ENCODE data around the gene MRTFA. TPM values are rescaled to one million over a fixed set of nuclear protein-coding genes. Genes with fewer than 3 reads are reported as not detected.

The MRTFA gene
- total and polyA plus RNA-seq, 4 donors = 7.5 to 22.0 (median 9.6) TPM

DNA sequence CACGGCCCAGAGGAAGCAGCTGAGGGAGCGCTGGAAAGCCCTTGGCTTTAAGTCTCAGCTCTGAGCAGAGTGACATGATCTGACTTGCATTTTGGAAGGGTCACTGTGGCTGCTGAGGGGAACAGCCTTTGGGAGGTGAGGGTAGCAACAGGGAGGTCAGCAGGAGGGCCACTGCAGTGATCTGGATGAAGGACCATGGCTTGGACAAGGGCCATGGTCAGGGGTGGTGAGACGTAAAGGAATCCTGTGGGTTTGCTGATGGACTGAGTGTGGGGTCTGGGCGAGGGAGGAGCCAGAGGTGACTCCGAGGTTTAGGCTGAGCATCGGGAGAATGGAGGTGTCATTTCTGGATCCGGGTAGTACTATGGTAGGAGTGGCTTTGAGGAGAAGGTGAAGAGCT, 232.9 kb downstream of the MRTFA start:
- no peak overlapping the region for H3K27ac ChIP-seq (ENCODE audit: low read depth in 1 of 2, low read length in 2 of 2)
- WGBS = 94% methylated on average over 7 of the region's 7 CpGs
- H3K9ac ChIP-seq (ENCODE audit: low read depth in 1 of 2, low read length in 2 of 2) = no peak overlapping the region
- no peak overlapping the region for H3K4me3 ChIP-seq (ENCODE audit: low read depth in 1 of 3, low read length in 3 of 3)
- TF ChIP-seq NR2F2 (IDR thresholded peaks at IDR 0.05) (no peak), RAD21 (IDR thresholded peaks at IDR 0.05) (no peak), TAF1 (conservative IDR thresholded peaks at IDR 0.05) (no peak), GABPA (IDR thresholded peaks at IDR 0.05 in 1 of 2, conservative IDR thresholded peaks at IDR 0.05 in 1 of 2) (no peak), EGR1 (IDR thresholded peaks at IDR 0.05; ENCODE audit: low read depth in 2 of 2) (no peak), HNF4G (IDR thresholded peaks at IDR 0.05) (no peak), FOXA2 (IDR thresholded peaks at IDR 0.05) (no peak), JUND (IDR thresholded peaks at IDR 0.05) (no peak), FOXA1 (IDR thresholded peaks at IDR 0.05) (no peak), YY1 (IDR thresholded peaks at IDR 0.05) (no peak)
- TF ChIP-seq, protein P1, sequence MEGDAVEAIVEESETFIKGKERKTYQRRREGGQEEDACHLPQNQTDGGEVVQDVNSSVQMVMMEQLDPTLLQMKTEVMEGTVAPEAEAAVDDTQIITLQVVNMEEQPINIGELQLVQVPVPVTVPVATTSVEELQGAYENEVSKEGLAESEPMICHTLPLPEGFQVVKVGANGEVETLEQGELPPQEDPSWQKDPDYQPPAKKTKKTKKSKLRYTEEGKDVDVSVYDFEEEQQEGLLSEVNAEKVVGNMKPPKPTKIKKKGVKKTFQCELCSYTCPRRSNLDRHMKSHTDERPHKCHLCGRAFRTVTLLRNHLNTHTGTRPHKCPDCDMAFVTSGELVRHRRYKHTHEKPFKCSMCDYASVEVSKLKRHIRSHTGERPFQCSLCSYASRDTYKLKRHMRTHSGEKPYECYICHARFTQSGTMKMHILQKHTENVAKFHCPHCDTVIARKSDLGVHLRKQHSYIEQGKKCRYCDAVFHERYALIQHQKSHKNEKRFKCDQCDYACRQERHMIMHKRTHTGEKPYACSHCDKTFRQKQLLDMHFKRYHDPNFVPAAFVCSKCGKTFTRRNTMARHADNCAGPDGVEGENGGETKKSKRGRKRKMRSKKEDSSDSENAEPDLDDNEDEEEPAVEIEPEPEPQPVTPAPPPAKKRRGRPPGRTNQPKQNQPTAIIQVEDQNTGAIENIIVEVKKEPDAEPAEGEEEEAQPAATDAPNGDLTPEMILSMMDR (IDR thresholded peaks at IDR 0.05; ENCODE audit: low read depth, low read length, missing input control) = no peak
- H3K36me3 ChIP-seq (ENCODE audit: control insufficient read depth in 4 of 4, insufficient read depth in 3 of 4, low read depth in 1 of 4, low read length in 3 of 4) = peaks cover 8 to 55% (median 26%) of the 10 kb centered on the region in 4 donors
- DNase-seq (ENCODE audit: low spot score) = no peak
- H3K4me1 ChIP-seq (ENCODE audit: control insufficient read depth in 4 of 4, insufficient read depth in 4 of 4, low read length in 3 of 4) = no peaks in the 10 kb centered on the region
- H3K27me3 ChIP-seq (ENCODE audit: control insufficient read depth in 4 of 4, insufficient read depth in 4 of 4, low read length in 3 of 4) = no peaks in the 10 kb centered on the region
- H3K9me3 ChIP-seq (ENCODE audit: control insufficient read depth in 4 of 4, low read length in 3 of 4) = no peaks in the 10 kb centered on the region

DNA sequence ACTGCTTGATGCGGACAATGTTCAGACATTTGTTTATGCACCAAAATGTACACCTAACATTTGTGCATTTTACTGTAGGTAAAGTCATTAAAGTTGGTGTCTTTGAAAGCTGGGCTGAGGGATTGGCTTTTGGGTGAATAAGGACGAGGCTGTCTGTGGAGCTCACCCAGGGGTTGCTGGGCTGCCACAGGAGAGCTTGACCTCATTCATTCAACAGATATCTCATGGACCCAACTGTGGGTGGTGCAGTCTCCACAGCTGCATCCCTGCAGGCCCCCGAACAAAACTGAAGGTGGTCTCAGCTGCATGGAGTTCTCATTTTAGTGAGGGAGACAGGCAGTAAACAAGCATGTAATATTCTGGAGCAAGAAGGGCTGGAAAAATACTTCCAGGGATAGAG, 233.4 kb downstream of the MRTFA start:
- no peaks in the 10 kb centered on the region for H3K27me3 ChIP-seq (ENCODE audit: control insufficient read depth in 4 of 4, insufficient read depth in 4 of 4, low read length in 3 of 4)
- H3K4me1 ChIP-seq (ENCODE audit: control insufficient read depth in 4 of 4, insufficient read depth in 4 of 4, low read length in 3 of 4) = no peaks in the 10 kb centered on the region
- TF ChIP-seq EGR1 (IDR thresholded peaks at IDR 0.05; ENCODE audit: low read depth in 2 of 2) = no peak
- TF ChIP-seq NR2F2 (IDR thresholded peaks at IDR 0.05) = no peak
- TF ChIP-seq, protein P2, sequence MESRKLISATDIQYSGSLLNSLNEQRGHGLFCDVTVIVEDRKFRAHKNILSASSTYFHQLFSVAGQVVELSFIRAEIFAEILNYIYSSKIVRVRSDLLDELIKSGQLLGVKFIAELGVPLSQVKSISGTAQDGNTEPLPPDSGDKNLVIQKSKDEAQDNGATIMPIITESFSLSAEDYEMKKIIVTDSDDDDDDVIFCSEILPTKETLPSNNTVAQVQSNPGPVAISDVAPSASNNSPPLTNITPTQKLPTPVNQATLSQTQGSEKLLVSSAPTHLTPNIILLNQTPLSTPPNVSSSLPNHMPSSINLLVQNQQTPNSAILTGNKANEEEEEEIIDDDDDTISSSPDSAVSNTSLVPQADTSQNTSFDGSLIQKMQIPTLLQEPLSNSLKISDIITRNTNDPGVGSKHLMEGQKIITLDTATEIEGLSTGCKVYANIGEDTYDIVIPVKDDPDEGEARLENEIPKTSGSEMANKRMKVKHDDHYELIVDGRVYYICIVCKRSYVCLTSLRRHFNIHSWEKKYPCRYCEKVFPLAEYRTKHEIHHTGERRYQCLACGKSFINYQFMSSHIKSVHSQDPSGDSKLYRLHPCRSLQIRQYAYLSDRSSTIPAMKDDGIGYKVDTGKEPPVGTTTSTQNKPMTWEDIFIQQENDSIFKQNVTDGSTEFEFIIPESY (IDR thresholded peaks at IDR 0.05) = no peak
- TF ChIP-seq, protein P3, sequence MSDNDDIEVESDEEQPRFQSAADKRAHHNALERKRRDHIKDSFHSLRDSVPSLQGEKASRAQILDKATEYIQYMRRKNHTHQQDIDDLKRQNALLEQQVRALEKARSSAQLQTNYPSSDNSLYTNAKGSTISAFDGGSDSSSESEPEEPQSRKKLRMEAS (IDR thresholded peaks at IDR 0.05) = no peak
- no peak for TF ChIP-seq RXRA (IDR thresholded peaks at IDR 0.05)
- no peak for TF ChIP-seq HNF4A (conservative IDR thresholded peaks at IDR 0.05)
- TF ChIP-seq HNF4G (IDR thresholded peaks at IDR 0.05) = no peak
- TF ChIP-seq FOXA1 (IDR thresholded peaks at IDR 0.05) = no peak
- no peak for TF ChIP-seq RAD21 (IDR thresholded peaks at IDR 0.05)
- no peak for TF ChIP-seq JUND (IDR thresholded peaks at IDR 0.05)
- TF ChIP-seq SP1 (IDR thresholded peaks at IDR 0.05) = no peak
- no peak for TF ChIP-seq TAF1 (conservative IDR thresholded peaks at IDR 0.05)
- TF ChIP-seq, protein P4, sequence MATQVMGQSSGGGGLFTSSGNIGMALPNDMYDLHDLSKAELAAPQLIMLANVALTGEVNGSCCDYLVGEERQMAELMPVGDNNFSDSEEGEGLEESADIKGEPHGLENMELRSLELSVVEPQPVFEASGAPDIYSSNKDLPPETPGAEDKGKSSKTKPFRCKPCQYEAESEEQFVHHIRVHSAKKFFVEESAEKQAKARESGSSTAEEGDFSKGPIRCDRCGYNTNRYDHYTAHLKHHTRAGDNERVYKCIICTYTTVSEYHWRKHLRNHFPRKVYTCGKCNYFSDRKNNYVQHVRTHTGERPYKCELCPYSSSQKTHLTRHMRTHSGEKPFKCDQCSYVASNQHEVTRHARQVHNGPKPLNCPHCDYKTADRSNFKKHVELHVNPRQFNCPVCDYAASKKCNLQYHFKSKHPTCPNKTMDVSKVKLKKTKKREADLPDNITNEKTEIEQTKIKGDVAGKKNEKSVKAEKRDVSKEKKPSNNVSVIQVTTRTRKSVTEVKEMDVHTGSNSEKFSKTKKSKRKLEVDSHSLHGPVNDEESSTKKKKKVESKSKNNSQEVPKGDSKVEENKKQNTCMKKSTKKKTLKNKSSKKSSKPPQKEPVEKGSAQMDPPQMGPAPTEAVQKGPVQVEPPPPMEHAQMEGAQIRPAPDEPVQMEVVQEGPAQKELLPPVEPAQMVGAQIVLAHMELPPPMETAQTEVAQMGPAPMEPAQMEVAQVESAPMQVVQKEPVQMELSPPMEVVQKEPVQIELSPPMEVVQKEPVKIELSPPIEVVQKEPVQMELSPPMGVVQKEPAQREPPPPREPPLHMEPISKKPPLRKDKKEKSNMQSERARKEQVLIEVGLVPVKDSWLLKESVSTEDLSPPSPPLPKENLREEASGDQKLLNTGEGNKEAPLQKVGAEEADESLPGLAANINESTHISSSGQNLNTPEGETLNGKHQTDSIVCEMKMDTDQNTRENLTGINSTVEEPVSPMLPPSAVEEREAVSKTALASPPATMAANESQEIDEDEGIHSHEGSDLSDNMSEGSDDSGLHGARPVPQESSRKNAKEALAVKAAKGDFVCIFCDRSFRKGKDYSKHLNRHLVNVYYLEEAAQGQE (IDR thresholded peaks at IDR 0.05) = no peak
- TF ChIP-seq, protein P5, sequence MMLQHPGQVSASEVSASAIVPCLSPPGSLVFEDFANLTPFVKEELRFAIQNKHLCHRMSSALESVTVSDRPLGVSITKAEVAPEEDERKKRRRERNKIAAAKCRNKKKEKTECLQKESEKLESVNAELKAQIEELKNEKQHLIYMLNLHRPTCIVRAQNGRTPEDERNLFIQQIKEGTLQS (IDR thresholded peaks at IDR 0.05) = no peak
- peaks cover 6 to 52% (median 24%) of the 10 kb centered on the region in 4 donors for H3K36me3 ChIP-seq (ENCODE audit: control insufficient read depth in 4 of 4, insufficient read depth in 3 of 4, low read depth in 1 of 4, low read length in 3 of 4)
- no peak overlapping the region for H3K4me3 ChIP-seq (ENCODE audit: low read depth in 1 of 3, low read length in 3 of 3)
- H3K9ac ChIP-seq (ENCODE audit: low read depth in 1 of 2, low read length in 2 of 2) = no peak overlapping the region
- H3K9me3 ChIP-seq (ENCODE audit: control insufficient read depth in 4 of 4, low read length in 3 of 4) = no peaks in the 10 kb centered on the region
- no peak overlapping the region for H3K27ac ChIP-seq (ENCODE audit: low read depth in 1 of 2, low read length in 2 of 2)
- WGBS = 91% methylated on average over 3 of the region's 3 CpGs
- no peak for DNase-seq (ENCODE audit: low spot score)
